ENCODE data around the gene PACRG.

PACRG gene

DNA sequence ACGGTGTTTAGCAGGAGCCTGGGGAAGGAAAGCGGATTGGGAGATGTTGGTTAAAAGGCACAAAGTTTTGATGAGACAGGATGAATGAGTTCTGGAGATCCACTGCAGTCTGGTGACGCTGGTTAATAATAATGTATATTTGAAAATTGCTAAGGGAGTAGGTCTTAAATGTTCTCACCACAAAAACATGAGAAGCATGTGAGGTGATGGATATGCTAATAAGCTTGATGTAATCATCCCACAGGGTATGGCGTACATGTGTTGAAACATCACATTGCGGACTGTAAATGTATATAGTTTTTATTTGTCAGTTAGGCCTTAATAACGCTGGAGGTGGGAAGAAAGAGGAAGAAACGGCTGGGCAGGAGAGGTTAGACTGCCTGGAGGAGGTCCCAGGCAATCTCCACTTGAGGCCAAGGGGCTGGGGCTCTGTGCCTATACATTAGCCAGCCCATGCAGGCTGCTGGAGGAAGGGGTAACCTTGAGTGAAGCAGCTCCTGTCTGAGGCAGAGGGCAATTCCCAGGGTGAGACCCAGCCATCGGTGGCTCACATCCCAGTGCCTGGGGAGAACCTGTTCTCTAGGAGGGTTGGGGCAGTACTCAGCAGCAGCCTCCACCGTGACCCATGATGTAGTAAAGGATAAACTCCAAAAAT lies 498.5 kb downstream of the PACRG start:
- DNase-seq, result no peak

DNA sequence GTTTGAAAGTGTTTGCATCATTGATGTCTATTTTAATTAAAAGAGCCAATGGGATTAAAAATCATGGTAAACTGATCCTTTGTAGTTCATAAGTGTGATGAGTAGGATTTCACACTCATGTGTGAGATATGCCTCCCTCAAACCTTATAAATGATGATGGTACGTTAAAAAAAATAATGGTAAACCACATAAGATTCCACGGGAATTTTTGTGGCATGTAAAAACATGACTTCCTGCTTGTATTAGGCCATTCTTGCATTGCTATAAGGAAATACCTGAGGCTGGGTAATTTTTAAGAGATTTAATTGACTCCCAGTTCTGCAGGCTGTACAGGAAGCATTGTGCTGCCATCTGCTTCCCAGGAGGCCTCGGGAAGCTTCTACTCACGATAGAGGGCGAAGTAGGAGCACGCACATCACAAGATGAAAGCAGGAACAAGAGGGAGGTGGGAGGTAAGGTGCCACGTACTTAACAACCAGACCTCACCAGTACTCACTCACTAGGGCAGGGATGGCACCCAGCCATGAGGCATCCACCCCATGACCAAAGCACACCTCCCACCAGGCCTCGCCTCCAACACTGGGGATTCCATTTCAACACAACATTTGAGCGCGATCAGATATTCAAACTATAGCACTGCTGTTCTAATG lies 499.2 kb downstream of the PACRG start:
- DNase-seq, result no peak

GRCh38 chr6:163228041-163228440 lies 500.3 kb downstream of the PACRG start:
- no peak for DNase-seq

DNA sequence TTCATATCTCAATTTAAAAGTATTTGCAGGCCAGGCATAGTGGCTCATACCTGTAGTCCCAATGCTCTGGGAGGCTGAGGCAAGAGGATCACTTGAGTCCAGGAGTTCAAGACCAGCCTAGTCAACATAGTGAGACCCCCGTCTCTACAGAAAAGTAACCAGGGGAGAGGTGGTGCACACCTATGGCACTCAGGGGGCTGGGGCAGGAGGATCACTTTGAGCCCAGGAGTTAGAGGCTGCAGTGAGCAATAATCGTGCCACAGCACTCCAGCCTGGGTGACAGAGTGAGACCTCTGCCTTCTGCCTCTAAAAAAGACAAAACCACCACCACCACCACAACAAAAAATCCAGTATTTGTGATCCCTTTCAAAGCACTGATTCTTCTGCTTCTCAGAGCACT lies 501.3 kb downstream of the PACRG start:
- DNase-seq, result no peak

- no peak for DNase-seq
These were observed 503.1 kb downstream of the PACRG start for GRCh38 chr6:163230901-163231300.

DNA sequence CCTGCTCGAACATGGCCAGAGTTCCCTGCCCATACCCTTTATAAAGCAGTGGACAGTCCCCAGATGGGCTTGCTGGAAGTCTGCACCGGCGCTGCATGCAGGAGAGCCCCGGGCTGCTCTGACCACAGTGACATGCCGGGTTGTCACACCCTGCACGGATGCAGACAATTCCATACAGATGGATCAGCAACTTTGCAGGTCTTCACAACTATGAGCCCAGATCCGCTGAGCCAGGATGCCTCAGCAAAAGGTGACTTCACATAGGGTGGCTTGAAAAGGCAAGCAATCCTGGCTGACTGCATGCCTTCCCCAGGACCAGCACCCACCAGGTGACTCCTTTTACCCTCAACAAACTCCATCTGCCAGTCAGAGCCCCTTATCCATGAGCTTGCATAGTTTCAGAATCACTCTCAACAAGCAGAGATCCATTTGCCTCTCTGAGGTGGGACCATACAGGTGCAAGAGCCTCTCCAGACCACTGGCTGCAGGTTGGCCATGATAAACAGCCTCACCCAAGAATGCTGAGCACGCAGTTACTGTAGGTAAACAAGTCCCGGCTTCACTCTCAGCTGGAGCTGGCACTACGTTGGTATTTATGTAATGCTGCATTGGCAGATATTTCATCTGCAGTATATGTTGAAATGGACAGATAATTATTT lies 503.7 kb downstream of the PACRG start:
- no peak for DNase-seq

DNA sequence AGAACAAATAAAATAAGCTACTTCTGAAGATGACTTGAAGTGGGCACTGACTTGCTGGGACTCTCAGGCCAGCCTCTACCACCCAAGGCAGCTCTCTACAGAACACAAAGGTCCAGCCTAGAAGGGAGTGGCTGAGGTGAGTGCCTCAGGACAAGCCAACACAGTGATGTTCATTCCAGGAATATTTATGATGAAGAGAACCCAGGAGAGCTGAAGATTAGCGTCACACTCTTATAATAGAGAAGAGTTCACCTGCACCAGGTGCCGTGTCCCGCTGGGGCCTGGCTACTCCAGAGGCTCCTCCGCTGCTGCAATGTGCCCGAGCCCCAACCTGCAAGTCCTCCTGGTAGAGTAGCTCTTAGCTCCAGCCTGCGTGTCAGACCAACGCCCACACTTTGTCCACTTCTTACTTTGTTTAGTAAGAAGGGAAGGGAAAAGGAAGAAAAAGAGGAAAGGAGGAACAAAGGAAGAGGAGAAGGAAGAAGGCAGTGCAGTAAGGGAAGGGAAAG lies 504.3 kb downstream of the PACRG start:
- DNase-seq, result no peak

- no peak for DNase-seq
These were observed 504.9 kb downstream of the PACRG start for GRCh38 chr6:163232649-163233048.

GRCh38 chr6:163237110-163237509 lies 509.3 kb downstream of the PACRG start:
- no peak for DNase-seq

GRCh38 chr6:163239572-163240340 lies 512.0 kb downstream of the PACRG start:
- DNase-seq, result no peak

- DNase-seq, result no peak
These were observed 512.8 kb downstream of the PACRG start for GRCh38 chr6:163240556-163240955.

DNA sequence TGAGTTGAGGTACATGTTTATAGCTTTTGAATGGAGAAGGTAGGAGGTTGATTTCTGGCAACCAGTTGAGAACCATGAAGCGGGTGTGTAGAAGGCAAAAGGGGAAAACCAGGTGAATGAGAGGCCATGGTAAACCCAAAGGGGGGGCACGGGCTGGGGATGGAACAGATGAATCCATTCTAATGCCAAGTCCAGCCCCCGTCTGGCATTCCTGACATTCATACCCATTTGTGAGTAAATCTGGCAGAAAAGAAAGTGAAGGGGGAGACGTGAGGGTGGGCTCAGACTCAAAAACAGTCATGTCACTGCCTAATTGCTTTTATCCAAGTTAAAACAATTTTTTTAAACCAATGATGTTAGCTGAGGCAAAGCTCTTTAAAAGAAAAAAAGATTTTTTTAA lies 513.9 kb downstream of the PACRG start:
- DNase-seq, result no peak

DNA sequence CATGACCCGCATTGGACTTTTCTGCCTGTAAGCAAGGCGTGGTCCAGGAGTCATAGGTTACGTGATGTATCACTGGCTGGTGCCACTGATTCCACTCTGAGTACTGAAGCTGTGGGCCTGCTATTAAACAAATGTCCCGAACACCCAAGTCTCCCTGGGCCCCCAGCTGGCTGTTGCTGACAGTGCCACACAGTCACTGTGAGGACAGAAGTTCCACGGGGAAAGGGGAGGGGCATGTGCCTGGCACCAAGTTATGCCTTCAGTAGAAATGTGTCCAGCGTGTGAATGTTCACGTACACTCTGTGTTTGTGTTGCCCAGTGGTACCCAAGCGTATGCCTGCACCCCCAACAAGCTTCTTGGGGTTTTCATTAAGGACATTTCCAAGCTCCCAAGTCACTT lies 515.3 kb downstream of the PACRG start:
- no peak for DNase-seq

- DNase-seq, result no peak
These were observed 516.2 kb downstream of the PACRG start for GRCh38 chr6:163243692-163244589.

DNA sequence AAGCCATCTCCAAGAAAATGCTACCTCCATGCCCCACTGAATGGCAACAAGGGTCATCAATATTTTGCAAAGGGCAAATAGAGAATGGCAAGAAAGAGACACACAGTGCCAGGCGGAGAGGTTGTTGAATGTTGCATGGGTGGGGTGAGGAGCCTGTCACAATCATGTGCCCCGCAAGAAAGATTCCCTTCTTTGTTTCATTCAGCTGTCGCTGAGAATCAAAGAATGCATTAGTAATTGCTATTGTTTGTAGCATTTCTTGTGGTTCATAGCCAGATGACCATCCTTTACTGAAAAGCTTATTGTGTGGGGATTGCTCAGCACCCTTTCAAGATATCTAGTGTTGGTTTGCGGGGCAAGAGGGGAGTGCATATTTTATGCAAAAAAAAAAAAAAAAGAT lies 520.3 kb downstream of the PACRG start:
- DNase-seq, result no peak

GRCh38 chr6:163249651-163250101 lies 521.9 kb downstream of the PACRG start:
- DNase-seq, result no peak

DNA sequence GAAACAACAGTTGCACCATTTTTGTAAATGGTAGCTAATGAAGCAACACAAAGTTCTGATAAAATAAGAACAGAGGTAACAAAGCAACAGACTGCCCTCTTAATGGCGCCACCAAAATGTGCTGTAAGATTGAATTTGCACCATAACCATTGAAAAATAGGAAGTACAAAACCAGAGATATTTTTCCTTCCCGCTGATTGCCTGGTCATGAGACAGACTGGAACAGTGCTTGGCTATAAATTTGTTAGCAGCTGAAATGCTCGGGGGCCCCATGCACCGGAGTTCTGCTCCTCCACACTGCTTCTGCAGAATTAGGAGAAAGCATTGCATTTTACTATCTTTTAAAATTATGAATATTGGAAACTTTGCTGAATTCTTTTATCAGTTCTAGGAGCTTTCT lies 522.3 kb downstream of the PACRG start:
- DNase-seq, result no peak

GRCh38 chr6:163252061-163252591 lies 524.4 kb downstream of the PACRG start:
- no peak for DNase-seq

DNA sequence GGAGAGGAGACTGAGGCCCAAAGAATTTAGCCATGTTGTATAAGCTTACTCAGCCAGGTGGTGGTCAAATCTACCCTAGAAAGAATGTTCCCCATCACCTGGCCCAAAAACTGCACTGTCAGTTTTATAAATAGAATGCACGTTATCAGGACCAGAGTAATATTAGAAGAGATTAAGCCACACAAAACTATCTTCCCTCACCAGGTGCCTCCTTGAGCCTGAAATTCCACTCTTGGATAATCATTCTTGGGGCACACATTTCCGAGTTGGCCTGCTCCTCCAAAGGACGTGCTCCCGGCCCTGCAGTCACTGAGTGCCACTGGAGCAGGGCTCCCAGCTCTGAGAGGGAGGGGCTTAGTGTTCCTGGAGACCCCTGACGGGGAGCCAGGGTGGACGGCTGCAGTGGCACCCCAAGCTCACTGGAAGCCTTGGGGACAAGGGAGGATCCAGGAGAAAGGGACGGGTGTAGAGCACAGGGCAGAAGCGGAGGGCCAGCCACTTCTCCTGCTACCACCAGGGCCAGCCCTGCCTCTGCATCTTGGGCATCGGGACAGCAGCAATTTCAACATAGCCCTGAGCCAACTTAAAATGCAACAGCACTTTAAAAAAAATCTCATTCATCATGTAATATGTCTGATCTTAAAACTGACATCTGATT lies 525.9 kb downstream of the PACRG start:
- DNase-seq, result no peak

GRCh38 chr6:163254341-163254835 lies 526.6 kb downstream of the PACRG start:
- no peak for DNase-seq

DNA sequence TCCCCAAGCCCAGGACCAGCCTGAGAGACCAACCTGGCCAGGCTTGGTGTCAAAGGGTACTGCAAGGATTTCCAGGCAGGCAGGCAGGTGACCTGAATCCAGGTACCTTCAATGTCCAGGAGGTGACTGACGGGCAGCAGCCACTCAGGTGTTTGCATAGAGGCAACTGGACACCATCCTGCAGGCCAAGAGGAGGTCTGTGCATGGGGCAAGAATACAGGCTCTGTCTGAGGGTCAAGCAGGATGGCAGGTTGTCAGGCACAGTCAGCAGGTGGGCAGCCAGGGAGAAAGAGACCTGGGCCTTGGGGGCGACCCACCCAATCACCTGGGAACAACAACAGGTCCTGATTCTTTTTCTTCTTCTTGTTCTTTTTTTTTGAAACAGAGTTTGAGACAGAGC lies 527.5 kb downstream of the PACRG start:
- DNase-seq, result no peak

Measured in stimulated activated CD4-positive, alpha-beta T cell treated with anti-CD3 and anti-CD28 coated beads, Interleukin-12 subunit alpha, Interleukin-12 subunit beta, amount 100 ng/mL, for 4 hours (primary cell).